Gastrocnemius medialis (tissue), 4 donors: Measurements from ENCODE around the gene SIRPA. TPM values are rescaled to one million over a fixed set of nuclear protein-coding genes. Genes with fewer than 3 reads are reported as not detected.

ENCODE experiments used
- ATAC-seq, 2 donors: fragments of 150-250 bp; one replicate each; pipeline ENCODE4 v1.9.1; 2016
- DNase-seq, 2 donors: peaks; one replicate each; pipeline ENCODE4 v3.0.0-alpha.2; 2019
- H3K27ac ChIP-seq, 4 donors: fragments of 200-600 bp; sonication (generic); 1 replicate in 1 of 4; 2 replicates in 3 of 4; pipeline ENCODE4 v1.5.1; 2016 to 2018; ENCODE audit warnings: mild to moderate bottlenecking in 2 of 4, moderate library complexity in 1 of 4
- H3K27me3 ChIP-seq, 3 donors: fragments of 200-600 bp; sonication (generic) in 2 of 3; 1 replicate in 1 of 3; 2 replicates in 2 of 3; pipeline versions ENCODE4 v1.5.1 to v1.6.0; 2016 to 2019; ENCODE audit warnings: mild to moderate bottlenecking in 1 of 3, moderate library complexity in 1 of 3
- H3K36me3 ChIP-seq, 2 donors: fragments of 200-600 bp; sonication (generic) in 1 of 2; one replicate each; pipeline ENCODE4 v1.5.1; 2017 to 2018
- H3K4me1 ChIP-seq, 2 donors: fragments of 200-600 bp; sonication (generic) in 1 of 2; one replicate each; pipeline ENCODE4 v1.5.1; 2016 to 2017; ENCODE audit warnings: mild to moderate bottlenecking in 2 of 2
- H3K4me3 ChIP-seq, 4 donors: fragments of 200-600 bp; sonication (generic) in 3 of 4; 1 replicate in 1 of 4; 2 replicates in 3 of 4; pipeline ENCODE4 v1.5.1; 2016 to 2019; ENCODE audit warnings: mild to moderate bottlenecking in 2 of 4
- H3K9me3 ChIP-seq, 3 donors: fragments of 200-600 bp; sonication (generic) in 2 of 3; 1 replicate in 1 of 3; 2 replicates in 2 of 3; pipeline ENCODE4 v1.5.1; 2016 to 2019
- POLR2A ChIP-seq, 2 donors: fragments of 450-650 bp; IDR thresholded peaks; one replicate each; pipeline ENCODE4 v1.6.1; 2017; ENCODE audit warnings: antibody characterized with exemption in 2 of 2, mild to moderate bottlenecking in 2 of 2, moderate library complexity in 2 of 2
- in situ Hi-C, 4 donors: fragments of 200-750 bp; cut with MboI; loops; one replicate each; pipeline versions ENCODE4 v1.15.0 to v1.8.0; 2017; ENCODE audit warnings: low sequenced_read_pairs in 4 of 4
- intact Hi-C: fragments of 100-400 bp; cut with DNase I; formaldehyde crosslinking; loops from one replicate; pipeline ENCODE4 v1.15.1; 2023; ENCODE audit warnings: low total_unique reads
- total RNA-seq, 4 donors: library from RNA; depleted of rRNA; stranded (reverse); fragments of >200 nt; gene quantifications; one replicate each; pipeline versions ENCODE4 v1.1.0 to v1.2.3, GENCODE V29; 2016
- TF ChIP-seq, protein P1 (sequence below), 5 experiments: fragments of 450-650 bp in 3 of 5; fragments of 200-600 bp in 2 of 5; sonication (generic) in 2 of 5; IDR thresholded peaks in 4 of 5; conservative IDR thresholded peaks in 1 of 5; 1 replicate in 4 of 5; 2 replicates in 1 of 5; pipeline ENCODE4 v1.5.1; 2016 to 2019; ENCODE audit warnings: antibody characterized with exemption in 5 of 5, mild to moderate bottlenecking in 3 of 5, moderate library complexity in 3 of 5

The SIRPA gene
- total RNA-seq, 4 donors from 2014 or later = 14.6 to 62.0 (median 20.6) TPM

DNA sequence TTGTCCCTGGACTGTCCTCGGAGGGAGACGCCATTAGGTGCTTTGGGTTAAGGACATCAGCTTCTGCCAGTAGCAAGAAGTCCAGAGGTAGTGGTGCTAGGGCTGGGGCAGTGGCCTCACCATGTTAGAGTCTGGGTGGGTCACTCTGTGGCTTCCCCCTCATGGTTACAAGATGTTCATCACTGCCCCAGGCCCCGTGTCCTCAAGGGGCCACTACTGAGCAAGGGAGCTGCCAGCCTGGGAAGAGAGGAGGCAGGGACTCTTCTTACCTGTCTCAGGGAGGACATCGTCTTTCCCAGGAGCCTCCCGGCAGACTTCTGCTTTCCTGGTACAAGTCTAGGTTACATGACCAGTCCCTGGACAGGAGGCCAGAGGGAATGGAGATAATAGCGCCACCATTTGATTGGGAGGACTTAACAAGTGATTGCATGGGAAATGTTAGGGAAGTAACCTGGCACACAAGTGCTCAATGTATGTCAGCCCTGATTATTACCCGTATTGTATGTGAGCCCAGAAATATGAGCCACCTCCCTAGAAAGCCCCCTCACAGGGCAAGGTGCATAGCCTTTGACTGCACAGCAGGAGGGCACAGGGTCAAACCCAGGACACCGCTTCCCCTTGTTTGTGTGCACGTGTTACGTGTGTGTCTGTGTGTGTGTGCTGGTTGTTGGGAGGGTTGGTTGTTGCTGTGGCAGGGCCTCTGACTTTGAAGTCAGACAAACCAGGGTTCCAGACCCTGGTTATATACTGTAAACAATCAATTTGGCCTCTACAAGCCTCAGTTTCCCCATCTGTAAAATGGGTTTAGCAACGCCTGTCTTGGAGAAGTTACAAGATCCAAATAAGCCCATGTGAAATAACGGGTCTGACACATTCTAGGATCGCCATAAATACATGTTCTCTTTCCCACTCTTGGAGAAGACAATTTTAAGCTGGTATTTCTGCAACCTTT is 30.0 kb downstream of the SIRPA start:
- no peaks in the 10 kb centered on the region for H3K9me3 ChIP-seq
- no peak overlapping the region for H3K27ac ChIP-seq
- H3K4me1 ChIP-seq = peaks cover 0 to 8% of the 10 kb centered on the region in 2 donors
- no peak overlapping the region for H3K4me3 ChIP-seq
- H3K36me3 ChIP-seq = no peaks in the 10 kb centered on the region
- DNase-seq (no peak), ATAC-seq (no peak)
- in situ Hi-C loops (loop anchor here in 1 of 4 donors (25.0 kb wide), 1 partner anchor 113 kb away; no protein-coding TSS in a partner anchor), intact Hi-C loops (no loop called here)
- no peaks in the 10 kb centered on the region for H3K27me3 ChIP-seq
- TF ChIP-seq POLR2A (IDR thresholded peaks at IDR 0.05) = no peak
- TF ChIP-seq, protein P1, sequence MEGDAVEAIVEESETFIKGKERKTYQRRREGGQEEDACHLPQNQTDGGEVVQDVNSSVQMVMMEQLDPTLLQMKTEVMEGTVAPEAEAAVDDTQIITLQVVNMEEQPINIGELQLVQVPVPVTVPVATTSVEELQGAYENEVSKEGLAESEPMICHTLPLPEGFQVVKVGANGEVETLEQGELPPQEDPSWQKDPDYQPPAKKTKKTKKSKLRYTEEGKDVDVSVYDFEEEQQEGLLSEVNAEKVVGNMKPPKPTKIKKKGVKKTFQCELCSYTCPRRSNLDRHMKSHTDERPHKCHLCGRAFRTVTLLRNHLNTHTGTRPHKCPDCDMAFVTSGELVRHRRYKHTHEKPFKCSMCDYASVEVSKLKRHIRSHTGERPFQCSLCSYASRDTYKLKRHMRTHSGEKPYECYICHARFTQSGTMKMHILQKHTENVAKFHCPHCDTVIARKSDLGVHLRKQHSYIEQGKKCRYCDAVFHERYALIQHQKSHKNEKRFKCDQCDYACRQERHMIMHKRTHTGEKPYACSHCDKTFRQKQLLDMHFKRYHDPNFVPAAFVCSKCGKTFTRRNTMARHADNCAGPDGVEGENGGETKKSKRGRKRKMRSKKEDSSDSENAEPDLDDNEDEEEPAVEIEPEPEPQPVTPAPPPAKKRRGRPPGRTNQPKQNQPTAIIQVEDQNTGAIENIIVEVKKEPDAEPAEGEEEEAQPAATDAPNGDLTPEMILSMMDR (IDR thresholded peaks at IDR 0.05 in 4 of 5, conservative IDR thresholded peaks at IDR 0.05 in 1 of 5) = no peak

DNA sequence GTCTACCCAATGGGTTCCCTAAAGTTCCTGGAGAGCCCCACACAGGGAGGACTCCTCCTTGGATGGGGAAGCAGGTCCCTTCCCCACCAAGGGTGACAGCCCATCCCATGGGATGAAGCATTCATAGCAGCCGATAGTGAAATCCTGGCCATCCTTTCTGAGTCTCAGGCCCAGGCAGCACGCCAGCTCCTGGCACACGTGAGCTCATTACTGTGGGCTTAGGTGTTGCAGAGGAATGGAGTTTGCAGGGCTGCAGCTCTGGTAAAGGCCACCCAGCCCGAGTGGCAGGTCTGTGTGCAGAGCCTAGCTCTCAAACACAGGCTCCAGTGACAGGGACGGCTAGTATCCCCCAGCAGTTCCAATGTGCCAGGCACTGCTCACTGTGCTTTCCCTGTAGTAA is 31.0 kb downstream of the SIRPA start:
- no peak for DNase-seq
- no peaks in the 10 kb centered on the region for H3K9me3 ChIP-seq
- no peaks in the 10 kb centered on the region for H3K27me3 ChIP-seq
- no peaks in the 10 kb centered on the region for H3K36me3 ChIP-seq
- peaks cover 0 to 8% of the 10 kb centered on the region in 2 donors for H3K4me1 ChIP-seq
- no peak overlapping the region for H3K27ac ChIP-seq
- no peak for TF ChIP-seq POLR2A (IDR thresholded peaks at IDR 0.05)
- TF ChIP-seq, protein P1 (IDR thresholded peaks at IDR 0.05 in 4 of 5, conservative IDR thresholded peaks at IDR 0.05 in 1 of 5) = no peak
- ATAC-seq = no peak
- no peak overlapping the region for H3K4me3 ChIP-seq
- in situ Hi-C loops = loop anchor here in 1 of 4 donors (25.0 kb wide), 1 partner anchor 114 kb away; no protein-coding TSS in a partner anchor
- intact Hi-C loops = no loop called here

DNA sequence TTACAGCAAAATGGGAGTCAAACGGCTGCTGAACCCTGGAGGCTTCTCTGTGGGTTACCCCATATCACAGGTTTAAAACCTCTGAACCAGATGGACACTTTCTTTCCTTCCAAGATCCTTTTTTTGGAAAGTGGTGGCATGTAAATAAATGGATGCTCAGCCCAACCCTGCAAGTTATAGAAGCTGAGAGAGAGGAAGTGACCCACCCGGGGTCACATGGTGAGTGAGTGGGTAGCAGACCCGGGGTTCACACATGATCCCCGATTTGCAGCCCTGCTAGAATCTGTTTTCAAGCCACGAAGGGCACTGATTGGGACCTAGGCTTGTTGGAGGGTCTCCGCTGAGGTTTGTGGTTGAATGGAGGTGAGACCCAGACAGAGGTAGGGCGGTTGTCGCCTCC is 32.0 kb downstream of the SIRPA start:
- intact Hi-C loops = no loop called here

DNA sequence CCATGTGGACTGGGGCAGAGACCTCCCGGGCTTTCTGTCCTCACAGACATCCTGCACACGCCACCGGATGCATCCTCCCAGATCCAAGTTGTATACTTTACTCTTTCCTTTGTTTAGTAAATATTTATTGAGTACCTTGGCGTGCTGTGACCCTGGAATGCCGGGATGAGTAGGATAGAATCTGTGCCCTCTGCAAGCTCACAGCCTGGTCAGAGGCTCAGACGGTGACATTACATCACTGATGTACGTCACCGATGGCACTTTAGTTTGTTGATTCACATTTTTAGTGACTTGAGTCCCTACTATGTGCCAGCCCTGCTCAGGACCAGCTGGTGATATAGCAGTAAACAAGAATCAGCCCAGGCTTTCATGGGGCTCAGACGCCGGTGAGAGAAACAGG is 32.9 kb downstream of the SIRPA start:
- H3K27ac ChIP-seq = no peak overlapping the region
- intact Hi-C loops = no loop called here

More for the DNA sequence above, 32.0 kb downstream of the SIRPA start:
- Histone ChIP-seq H3K27ac (no peak overlapping the region), H3K36me3 (no peaks in the 10 kb centered on the region), H3K27me3 (no peaks in the 10 kb centered on the region), H3K9me3 (no peaks in the 10 kb centered on the region), H3K4me1 (peaks cover 0 to 8% of the 10 kb centered on the region in 2 donors), H3K4me3 (no peak overlapping the region)
- ATAC-seq (no peak), DNase-seq (no peak)
- in situ Hi-C loops = loop anchor here in 1 of 4 donors (25.0 kb wide), 1 partner anchor 115 kb away; no protein-coding TSS in a partner anchor
- no peak for TF ChIP-seq POLR2A (IDR thresholded peaks at IDR 0.05)
- TF ChIP-seq, protein P1 (IDR thresholded peaks at IDR 0.05 in 4 of 5, conservative IDR thresholded peaks at IDR 0.05 in 1 of 5) = no peak

More for the DNA sequence above, 32.9 kb downstream of the SIRPA start:
- Histone ChIP-seq H3K4me1 (peaks cover 0 to 9% of the 10 kb centered on the region in 2 donors), H3K36me3 (no peaks in the 10 kb centered on the region), H3K9me3 (no peaks in the 10 kb centered on the region), H3K27me3 (no peaks in the 10 kb centered on the region), H3K4me3 (no peak overlapping the region)
- TF ChIP-seq POLR2A (IDR thresholded peaks at IDR 0.05) = no peak
- TF ChIP-seq, protein P1 (IDR thresholded peaks at IDR 0.05 in 4 of 5, conservative IDR thresholded peaks at IDR 0.05 in 1 of 5) = no peak
- in situ Hi-C loops = loop anchor here in 1 of 4 donors (25.0 kb wide), 1 partner anchor 116 kb away; no protein-coding TSS in a partner anchor
- no peak for DNase-seq
- no peak for ATAC-seq
